Measurements from ENCODE around the gene FXYD1.

FXYD1 gene

GRCh38 chr19:35171730-35172129 lies 33.1 kb downstream of the FXYD1 start:
- H3K36me3 ChIP-seq (ENCODE audit: control insufficient read depth, insufficient read depth, low read length, severe bottlenecking) = peaks cover 3% of the 10 kb centered on the region
- no peak overlapping the region for H3K4me3 ChIP-seq (ENCODE audit: low read length)
- H3K9ac ChIP-seq (ENCODE audit: low read length) = no peak overlapping the region
- peaks cover 26% of the 10 kb centered on the region for H3K4me1 ChIP-seq (ENCODE audit: control insufficient read depth, insufficient read depth, low read length)
- H3K9me3 ChIP-seq (ENCODE audit: control insufficient read depth, low read length) = peaks cover under 1% of the 10 kb centered on the region
- no peak for DNase-seq (ENCODE audit: low read depth)
- no peaks in the 10 kb centered on the region for H3K27me3 ChIP-seq (replicated peaks; ENCODE audit: control insufficient read depth, insufficient read depth, low read length)

GRCh38 chr19:35174226-35174625 lies 35.6 kb downstream of the FXYD1 start:
- H3K36me3 ChIP-seq (ENCODE audit: control insufficient read depth, insufficient read depth, low read length, severe bottlenecking) = no peaks in the 10 kb centered on the region
- H3K4me3 ChIP-seq (ENCODE audit: low read length) = no peak overlapping the region
- H3K4me1 ChIP-seq (ENCODE audit: control insufficient read depth, insufficient read depth, low read length) = peaks cover 29% of the 10 kb centered on the region
- no peak overlapping the region for H3K9ac ChIP-seq (ENCODE audit: low read length)
- DNase-seq (ENCODE audit: low read depth) = no peak
- H3K27me3 ChIP-seq (replicated peaks; ENCODE audit: control insufficient read depth, insufficient read depth, low read length) = no peaks in the 10 kb centered on the region
- H3K9me3 ChIP-seq (ENCODE audit: control insufficient read depth, low read length) = no peaks in the 10 kb centered on the region

- H3K4me1 ChIP-seq (ENCODE audit: control insufficient read depth, insufficient read depth, low read length) = peaks cover 14% of the 10 kb centered on the region
- H3K36me3 ChIP-seq (ENCODE audit: control insufficient read depth, insufficient read depth, low read length, severe bottlenecking) = no peaks in the 10 kb centered on the region
- DNase-seq (ENCODE audit: low read depth) = no peak
- no peaks in the 10 kb centered on the region for H3K27me3 ChIP-seq (replicated peaks; ENCODE audit: control insufficient read depth, insufficient read depth, low read length)
- no peaks in the 10 kb centered on the region for H3K9me3 ChIP-seq (ENCODE audit: control insufficient read depth, low read length)
- peak overlapping the region; percentile 52 for H3K9ac ChIP-seq (ENCODE audit: low read length)
- H3K4me3 ChIP-seq (ENCODE audit: low read length) = no peak overlapping the region
These were observed 37.6 kb downstream of the FXYD1 start for GRCh38 chr19:35176181-35176570.

- no peaks in the 10 kb centered on the region for H3K27me3 ChIP-seq (replicated peaks; ENCODE audit: control insufficient read depth, insufficient read depth, low read length)
- H3K4me3 ChIP-seq (ENCODE audit: low read length) = no peak overlapping the region
- no peaks in the 10 kb centered on the region for H3K36me3 ChIP-seq (ENCODE audit: control insufficient read depth, insufficient read depth, low read length, severe bottlenecking)
- H3K9ac ChIP-seq (ENCODE audit: low read length) = no peak overlapping the region
- peaks cover 14% of the 10 kb centered on the region for H3K4me1 ChIP-seq (ENCODE audit: control insufficient read depth, insufficient read depth, low read length)
- no peaks in the 10 kb centered on the region for H3K9me3 ChIP-seq (ENCODE audit: control insufficient read depth, low read length)
- no peak for DNase-seq (ENCODE audit: low read depth)
These were observed 39.0 kb downstream of the FXYD1 start for GRCh38 chr19:35177377-35178274.

- DNase-seq (ENCODE audit: low read depth) = no peak
- Histone ChIP-seq H3K9ac (ENCODE audit: low read length) (no peak overlapping the region), H3K9me3 (ENCODE audit: control insufficient read depth, low read length) (no peaks in the 10 kb centered on the region), H3K4me1 (ENCODE audit: control insufficient read depth, insufficient read depth, low read length) (peaks cover 14% of the 10 kb centered on the region), H3K4me3 (ENCODE audit: low read length) (no peak overlapping the region), H3K27me3 (replicated peaks; ENCODE audit: control insufficient read depth, insufficient read depth, low read length) (no peaks in the 10 kb centered on the region), H3K36me3 (ENCODE audit: control insufficient read depth, insufficient read depth, low read length, severe bottlenecking) (no peaks in the 10 kb centered on the region)
These were observed 40.1 kb downstream of the FXYD1 start for GRCh38 chr19:35178701-35179100.

GRCh38 chr19:35179830-35180229 lies 41.2 kb downstream of the FXYD1 start:
- Histone ChIP-seq H3K36me3 (ENCODE audit: control insufficient read depth, insufficient read depth, low read length, severe bottlenecking) (no peaks in the 10 kb centered on the region), H3K4me3 (ENCODE audit: low read length) (no peak overlapping the region), H3K9ac (ENCODE audit: low read length) (no peak overlapping the region), H3K4me1 (ENCODE audit: control insufficient read depth, insufficient read depth, low read length) (peaks cover 14% of the 10 kb centered on the region), H3K27me3 (replicated peaks; ENCODE audit: control insufficient read depth, insufficient read depth, low read length) (no peaks in the 10 kb centered on the region), H3K9me3 (ENCODE audit: control insufficient read depth, low read length) (peaks cover 9% of the 10 kb centered on the region)
- no peak for DNase-seq (ENCODE audit: low read depth)

- Histone ChIP-seq H3K4me1 (ENCODE audit: control insufficient read depth, insufficient read depth, low read length) (peaks cover 9% of the 10 kb centered on the region), H3K36me3 (ENCODE audit: control insufficient read depth, insufficient read depth, low read length, severe bottlenecking) (no peaks in the 10 kb centered on the region), H3K4me3 (ENCODE audit: low read length) (no peak overlapping the region), H3K9me3 (ENCODE audit: control insufficient read depth, low read length) (peaks cover 15% of the 10 kb centered on the region), H3K9ac (ENCODE audit: low read length) (no peak overlapping the region), H3K27me3 (replicated peaks; ENCODE audit: control insufficient read depth, insufficient read depth, low read length) (no peaks in the 10 kb centered on the region)
- DNase-seq (ENCODE audit: low read depth) = no peak
These were observed 42.8 kb downstream of the FXYD1 start for GRCh38 chr19:35181387-35181786.

- DNase-seq (ENCODE audit: low read depth) = no peak
- H3K9ac ChIP-seq (ENCODE audit: low read length) = no peak overlapping the region
- no peaks in the 10 kb centered on the region for H3K36me3 ChIP-seq (ENCODE audit: control insufficient read depth, insufficient read depth, low read length, severe bottlenecking)
- H3K27me3 ChIP-seq (replicated peaks; ENCODE audit: control insufficient read depth, insufficient read depth, low read length) = no peaks in the 10 kb centered on the region
- peaks cover 15% of the 10 kb centered on the region for H3K9me3 ChIP-seq (ENCODE audit: control insufficient read depth, low read length)
- H3K4me1 ChIP-seq (ENCODE audit: control insufficient read depth, insufficient read depth, low read length) = peaks cover under 1% of the 10 kb centered on the region
- no peak overlapping the region for H3K4me3 ChIP-seq (ENCODE audit: low read length)
These were observed 45.6 kb downstream of the FXYD1 start for GRCh38 chr19:35184267-35184666.

GRCh38 chr19:35184884-35185283 lies 46.3 kb downstream of the FXYD1 start:
- DNase-seq (ENCODE audit: low read depth) = no peak
- Histone ChIP-seq H3K9ac (ENCODE audit: low read length) (no peak overlapping the region), H3K9me3 (ENCODE audit: control insufficient read depth, low read length) (peaks cover 15% of the 10 kb centered on the region), H3K27me3 (replicated peaks; ENCODE audit: control insufficient read depth, insufficient read depth, low read length) (no peaks in the 10 kb centered on the region), H3K4me3 (ENCODE audit: low read length) (no peak overlapping the region), H3K36me3 (ENCODE audit: control insufficient read depth, insufficient read depth, low read length, severe bottlenecking) (no peaks in the 10 kb centered on the region), H3K4me1 (ENCODE audit: control insufficient read depth, insufficient read depth, low read length) (no peaks in the 10 kb centered on the region)
